Measurements from ENCODE around the gene ZNF549.

DNA sequence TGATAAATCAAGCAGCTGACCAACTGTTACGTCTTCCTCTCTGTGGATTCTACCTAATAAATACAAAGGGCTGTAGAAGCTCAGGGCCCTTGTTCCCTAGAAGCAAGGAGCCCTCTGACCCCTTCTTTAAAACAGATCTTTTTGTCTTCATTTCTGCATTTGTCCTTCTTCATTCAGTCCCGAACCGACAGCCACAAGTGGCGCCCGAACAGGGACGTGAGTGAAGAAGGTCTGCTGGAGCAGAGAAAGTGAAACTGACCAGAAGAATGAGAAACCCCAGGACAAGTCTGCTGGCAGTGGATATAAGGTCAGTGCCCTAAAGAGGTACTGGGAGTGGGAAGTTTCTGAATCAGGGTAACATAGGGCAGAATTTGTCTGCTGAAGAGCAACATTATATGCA lies 14.3 kb upstream of the ZNF549 start:
- TF ChIP-seq CTCF (IDR thresholded peaks at IDR 0.05) (no peak), MXD4 (CRISPR knock-in tag; IDR thresholded peaks at IDR 0.05; ENCODE audit: borderline replicate concordance) (no peak), CBFB (CRISPR knock-in tag; IDR thresholded peaks at IDR 0.05; ENCODE audit: low read depth) (no peak), KAT7 (CRISPR knock-in tag; IDR thresholded peaks at IDR 0.05; ENCODE audit: borderline replicate concordance) (no peak), CREB1 (CRISPR knock-in tag; IDR thresholded peaks at IDR 0.05) (no peak), HMGXB4 (CRISPR knock-in tag; IDR thresholded peaks at IDR 0.05) (no peak)
- TF ChIP-seq, protein P1, sequence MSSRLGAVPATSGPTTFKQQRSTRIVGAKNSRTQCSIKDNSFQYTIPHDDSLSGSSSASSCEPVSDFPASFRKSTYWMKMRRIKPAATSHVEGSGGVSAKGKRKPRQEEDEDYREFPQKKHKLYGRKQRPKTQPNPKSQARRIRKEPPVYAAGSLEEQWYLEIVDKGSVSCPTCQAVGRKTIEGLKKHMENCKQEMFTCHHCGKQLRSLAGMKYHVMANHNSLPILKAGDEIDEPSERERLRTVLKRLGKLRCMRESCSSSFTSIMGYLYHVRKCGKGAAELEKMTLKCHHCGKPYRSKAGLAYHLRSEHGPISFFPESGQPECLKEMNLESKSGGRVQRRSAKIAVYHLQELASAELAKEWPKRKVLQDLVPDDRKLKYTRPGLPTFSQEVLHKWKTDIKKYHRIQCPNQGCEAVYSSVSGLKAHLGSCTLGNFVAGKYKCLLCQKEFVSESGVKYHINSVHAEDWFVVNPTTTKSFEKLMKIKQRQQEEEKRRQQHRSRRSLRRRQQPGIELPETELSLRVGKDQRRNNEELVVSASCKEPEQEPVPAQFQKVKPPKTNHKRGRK (CRISPR knock-in tag; IDR thresholded peaks at IDR 0.05; ENCODE audit: borderline replicate concordance): no peak
- TF ChIP-seq, protein P2, sequence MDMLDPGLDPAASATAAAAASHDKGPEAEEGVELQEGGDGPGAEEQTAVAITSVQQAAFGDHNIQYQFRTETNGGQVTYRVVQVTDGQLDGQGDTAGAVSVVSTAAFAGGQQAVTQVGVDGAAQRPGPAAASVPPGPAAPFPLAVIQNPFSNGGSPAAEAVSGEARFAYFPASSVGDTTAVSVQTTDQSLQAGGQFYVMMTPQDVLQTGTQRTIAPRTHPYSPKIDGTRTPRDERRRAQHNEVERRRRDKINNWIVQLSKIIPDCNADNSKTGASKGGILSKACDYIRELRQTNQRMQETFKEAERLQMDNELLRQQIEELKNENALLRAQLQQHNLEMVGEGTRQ (CRISPR knock-in tag; IDR thresholded peaks at IDR 0.05): no peak
- TF ChIP-seq, protein P3, sequence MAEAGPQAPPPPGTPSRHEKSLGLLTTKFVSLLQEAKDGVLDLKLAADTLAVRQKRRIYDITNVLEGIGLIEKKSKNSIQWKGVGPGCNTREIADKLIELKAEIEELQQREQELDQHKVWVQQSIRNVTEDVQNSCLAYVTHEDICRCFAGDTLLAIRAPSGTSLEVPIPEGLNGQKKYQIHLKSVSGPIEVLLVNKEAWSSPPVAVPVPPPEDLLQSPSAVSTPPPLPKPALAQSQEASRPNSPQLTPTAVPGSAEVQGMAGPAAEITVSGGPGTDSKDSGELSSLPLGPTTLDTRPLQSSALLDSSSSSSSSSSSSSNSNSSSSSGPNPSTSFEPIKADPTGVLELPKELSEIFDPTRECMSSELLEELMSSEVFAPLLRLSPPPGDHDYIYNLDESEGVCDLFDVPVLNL (CRISPR knock-in tag; IDR thresholded peaks at IDR 0.05; ENCODE audit: borderline replicate concordance, low read depth): no peak
- TF ChIP-seq, protein P4, sequence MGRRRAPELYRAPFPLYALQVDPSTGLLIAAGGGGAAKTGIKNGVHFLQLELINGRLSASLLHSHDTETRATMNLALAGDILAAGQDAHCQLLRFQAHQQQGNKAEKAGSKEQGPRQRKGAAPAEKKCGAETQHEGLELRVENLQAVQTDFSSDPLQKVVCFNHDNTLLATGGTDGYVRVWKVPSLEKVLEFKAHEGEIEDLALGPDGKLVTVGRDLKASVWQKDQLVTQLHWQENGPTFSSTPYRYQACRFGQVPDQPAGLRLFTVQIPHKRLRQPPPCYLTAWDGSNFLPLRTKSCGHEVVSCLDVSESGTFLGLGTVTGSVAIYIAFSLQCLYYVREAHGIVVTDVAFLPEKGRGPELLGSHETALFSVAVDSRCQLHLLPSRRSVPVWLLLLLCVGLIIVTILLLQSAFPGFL (CRISPR knock-in tag; IDR thresholded peaks at IDR 0.05; ENCODE audit: borderline replicate concordance): no peak
- TF ChIP-seq, protein P5, sequence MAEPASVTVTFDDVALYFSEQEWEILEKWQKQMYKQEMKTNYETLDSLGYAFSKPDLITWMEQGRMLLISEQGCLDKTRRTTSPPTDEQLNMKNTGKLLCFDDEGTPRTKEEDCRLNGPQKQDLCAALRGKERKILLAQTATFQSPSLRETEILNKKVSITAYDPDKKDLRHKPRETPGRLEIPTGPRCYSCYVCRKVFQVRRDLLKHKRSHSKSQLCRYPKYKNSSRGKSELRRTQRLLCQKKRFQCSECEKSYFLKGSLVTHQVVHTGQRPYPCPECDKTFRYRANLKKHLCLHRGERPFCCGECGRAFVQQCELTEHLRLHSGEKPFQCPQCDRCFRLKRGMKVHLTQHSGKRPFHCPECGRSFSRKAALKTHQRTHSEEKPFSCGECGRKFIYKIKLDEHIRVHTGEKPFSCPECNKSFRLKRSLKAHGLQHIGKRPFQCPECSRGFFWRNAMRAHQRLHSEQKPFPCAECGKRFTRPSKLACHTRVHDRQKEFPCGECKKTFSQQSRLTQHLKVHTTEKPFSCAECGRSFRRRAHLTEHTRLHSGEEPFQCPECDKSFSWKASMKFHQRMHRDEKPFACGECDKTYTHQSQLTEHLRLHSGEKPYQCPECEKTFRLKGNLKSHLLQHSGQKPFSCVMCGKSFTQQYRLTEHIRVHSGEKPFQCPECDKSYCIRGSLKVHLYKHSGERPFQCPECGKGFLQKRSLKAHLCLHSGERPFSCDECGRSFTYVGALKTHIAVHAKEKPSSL (CRISPR knock-in tag; conservative IDR thresholded peaks at IDR 0.05): no peak
